Ishikawa (cell line): ENCODE data around the gene MCF2L2.

Experiments
- CEBPB ChIP-seq: IDR thresholded peaks from 2 replicates; pipeline ENCODE4 v1.6.1; 2012
- CREB1 ChIP-seq: IDR thresholded peaks from 2 replicates; pipeline ENCODE4 v1.6.1; 2012; ENCODE audit warnings: low read depth
- EGR1 ChIP-seq: IDR thresholded peaks from 2 replicates; pipeline ENCODE4 v1.6.1; 2012
- EP300 ChIP-seq: IDR thresholded peaks from 2 replicates; pipeline ENCODE4 v1.6.1; 2012; ENCODE audit warnings: borderline replicate concordance
- FOXM1 ChIP-seq: IDR thresholded peaks from 2 replicates; pipeline ENCODE4 v1.6.1; 2012; ENCODE audit warnings: low read depth, borderline replicate concordance
- NFIC ChIP-seq: IDR thresholded peaks from 2 replicates; pipeline ENCODE4 v1.6.1; 2012
- RAD21 ChIP-seq: IDR thresholded peaks from 2 replicates; pipeline ENCODE4 v1.6.1; 2012; ENCODE audit warnings: low read depth
- TAF1 ChIP-seq: IDR thresholded peaks from 2 replicates; pipeline ENCODE4 v1.6.1; 2012; ENCODE audit warnings: low read depth, mild to moderate bottlenecking
- TCF12 ChIP-seq: IDR thresholded peaks from 2 replicates; pipeline ENCODE4 v1.6.1; 2012; ENCODE audit warnings: low read depth
- TEAD4 ChIP-seq: IDR thresholded peaks from 2 replicates; pipeline ENCODE4 v1.6.1; 2012
- YY1 ChIP-seq: IDR thresholded peaks from 2 replicates; pipeline ENCODE4 v1.6.1; 2012; ENCODE audit warnings: low read depth
- ZBTB7A ChIP-seq: IDR thresholded peaks from 2 replicates; pipeline ENCODE4 v1.6.1; 2012; ENCODE audit warnings: low read depth
- TF ChIP-seq, protein P1 (sequence below): IDR thresholded peaks from 2 replicates; pipeline ENCODE4 v1.6.1; 2012; ENCODE audit warnings: low read depth, mild to moderate bottlenecking
- TF ChIP-seq, protein P2 (sequence below): IDR thresholded peaks from 2 replicates; pipeline ENCODE4 v1.6.1; 2012
- TF ChIP-seq, protein P3 (sequence below): IDR thresholded peaks from 2 replicates; pipeline ENCODE4 v1.6.1; 2012

Gene MCF2L2

DNA sequence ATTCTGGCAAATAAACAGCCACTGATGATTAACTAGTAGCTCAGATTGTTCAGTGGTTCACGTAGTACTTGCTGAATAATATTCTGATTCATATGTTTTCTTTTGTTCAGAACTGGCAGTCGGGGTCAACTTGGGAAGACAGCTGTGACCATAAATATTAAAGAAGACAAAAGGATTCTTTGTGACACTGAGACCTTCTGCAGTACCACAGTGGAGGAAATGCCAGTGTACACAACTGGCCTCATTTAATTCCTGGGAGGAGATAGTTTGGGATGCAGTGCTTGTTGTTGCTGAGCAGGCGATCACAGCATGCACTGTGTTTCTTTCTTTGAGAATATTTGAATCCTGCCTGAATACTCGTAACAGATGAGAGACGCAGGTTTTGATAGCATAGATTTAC is 26.7 kb upstream of the MCF2L2 start:
- TF ChIP-seq, protein P1, sequence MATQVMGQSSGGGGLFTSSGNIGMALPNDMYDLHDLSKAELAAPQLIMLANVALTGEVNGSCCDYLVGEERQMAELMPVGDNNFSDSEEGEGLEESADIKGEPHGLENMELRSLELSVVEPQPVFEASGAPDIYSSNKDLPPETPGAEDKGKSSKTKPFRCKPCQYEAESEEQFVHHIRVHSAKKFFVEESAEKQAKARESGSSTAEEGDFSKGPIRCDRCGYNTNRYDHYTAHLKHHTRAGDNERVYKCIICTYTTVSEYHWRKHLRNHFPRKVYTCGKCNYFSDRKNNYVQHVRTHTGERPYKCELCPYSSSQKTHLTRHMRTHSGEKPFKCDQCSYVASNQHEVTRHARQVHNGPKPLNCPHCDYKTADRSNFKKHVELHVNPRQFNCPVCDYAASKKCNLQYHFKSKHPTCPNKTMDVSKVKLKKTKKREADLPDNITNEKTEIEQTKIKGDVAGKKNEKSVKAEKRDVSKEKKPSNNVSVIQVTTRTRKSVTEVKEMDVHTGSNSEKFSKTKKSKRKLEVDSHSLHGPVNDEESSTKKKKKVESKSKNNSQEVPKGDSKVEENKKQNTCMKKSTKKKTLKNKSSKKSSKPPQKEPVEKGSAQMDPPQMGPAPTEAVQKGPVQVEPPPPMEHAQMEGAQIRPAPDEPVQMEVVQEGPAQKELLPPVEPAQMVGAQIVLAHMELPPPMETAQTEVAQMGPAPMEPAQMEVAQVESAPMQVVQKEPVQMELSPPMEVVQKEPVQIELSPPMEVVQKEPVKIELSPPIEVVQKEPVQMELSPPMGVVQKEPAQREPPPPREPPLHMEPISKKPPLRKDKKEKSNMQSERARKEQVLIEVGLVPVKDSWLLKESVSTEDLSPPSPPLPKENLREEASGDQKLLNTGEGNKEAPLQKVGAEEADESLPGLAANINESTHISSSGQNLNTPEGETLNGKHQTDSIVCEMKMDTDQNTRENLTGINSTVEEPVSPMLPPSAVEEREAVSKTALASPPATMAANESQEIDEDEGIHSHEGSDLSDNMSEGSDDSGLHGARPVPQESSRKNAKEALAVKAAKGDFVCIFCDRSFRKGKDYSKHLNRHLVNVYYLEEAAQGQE, result no peak
- no peak for TF ChIP-seq CREB1
- no peak for TF ChIP-seq ZBTB7A
- TF ChIP-seq TAF1, result no peak
- TF ChIP-seq TCF12, result no peak
- TF ChIP-seq EGR1, result no peak
- no peak for TF ChIP-seq NFIC
- TF ChIP-seq, protein P2, sequence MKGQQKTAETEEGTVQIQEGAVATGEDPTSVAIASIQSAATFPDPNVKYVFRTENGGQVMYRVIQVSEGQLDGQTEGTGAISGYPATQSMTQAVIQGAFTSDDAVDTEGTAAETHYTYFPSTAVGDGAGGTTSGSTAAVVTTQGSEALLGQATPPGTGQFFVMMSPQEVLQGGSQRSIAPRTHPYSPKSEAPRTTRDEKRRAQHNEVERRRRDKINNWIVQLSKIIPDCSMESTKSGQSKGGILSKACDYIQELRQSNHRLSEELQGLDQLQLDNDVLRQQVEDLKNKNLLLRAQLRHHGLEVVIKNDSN, result no peak
- no peak for TF ChIP-seq FOXM1
- TF ChIP-seq CEBPB, result no peak
- TF ChIP-seq RAD21, result no peak
- no peak for TF ChIP-seq YY1
- TF ChIP-seq, protein P3, sequence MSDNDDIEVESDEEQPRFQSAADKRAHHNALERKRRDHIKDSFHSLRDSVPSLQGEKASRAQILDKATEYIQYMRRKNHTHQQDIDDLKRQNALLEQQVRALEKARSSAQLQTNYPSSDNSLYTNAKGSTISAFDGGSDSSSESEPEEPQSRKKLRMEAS, result no peak
- no peak for TF ChIP-seq TEAD4
- TF ChIP-seq EP300, result no peak

GRCh38 chr3:183454064-183454463 is 25.6 kb upstream of the MCF2L2 start:
- TF ChIP-seq ZBTB7A (no peak), EP300 (no peak), TCF12 (no peak), CEBPB (no peak), NFIC (no peak), RAD21 (no peak), TEAD4 (no peak), FOXM1 (no peak), TAF1 (no peak), YY1 (no peak)
- TF ChIP-seq, protein P2, result no peak

- TF ChIP-seq, protein P2, result no peak
Measured at GRCh38 chr3:183449791-183450190, 21.4 kb upstream of the MCF2L2 start.

GRCh38 chr3:183449391-183449790 is 21.0 kb upstream of the MCF2L2 start:
- TF ChIP-seq TEAD4, result no peak
- no peak for TF ChIP-seq TCF12
- TF ChIP-seq, protein P3, result no peak
- TF ChIP-seq EP300, result no peak
- no peak for TF ChIP-seq CEBPB
- no peak for TF ChIP-seq CREB1

DNA sequence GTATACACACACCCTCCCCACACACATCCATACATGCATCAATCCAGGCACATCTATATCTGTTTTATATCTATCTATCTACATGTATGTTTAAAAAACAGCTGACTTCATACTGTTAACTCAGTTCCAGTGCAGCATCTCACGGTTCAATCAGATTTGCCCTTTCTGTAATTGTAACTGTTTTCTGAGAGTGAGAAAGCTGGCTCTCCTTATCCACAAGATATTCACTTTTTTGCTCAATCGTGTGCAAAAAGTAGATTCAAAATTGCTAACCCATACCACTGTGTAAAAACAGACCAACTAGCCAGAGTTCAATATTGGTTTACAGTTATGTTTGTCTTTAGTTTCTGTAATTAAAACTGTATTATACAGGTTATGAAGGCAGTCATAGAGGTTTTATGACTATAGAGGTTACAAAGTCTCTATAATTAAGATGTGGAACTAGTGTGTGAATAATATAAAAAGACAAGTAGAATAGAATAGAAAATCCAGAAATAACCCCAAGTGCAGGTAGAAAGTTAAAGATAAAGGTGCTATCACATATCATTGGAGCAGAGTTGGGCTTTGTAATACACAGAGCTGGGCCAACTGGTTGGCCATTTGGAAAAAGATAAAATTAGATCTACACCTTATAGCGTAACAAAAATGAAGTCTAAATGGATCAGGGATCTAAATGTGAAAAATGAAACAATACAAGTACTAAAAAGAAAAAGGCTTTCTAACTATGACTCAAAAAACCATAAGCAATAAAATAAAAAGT is 20.1 kb upstream of the MCF2L2 start:
- TF ChIP-seq ZBTB7A, result no peak
- no peak for TF ChIP-seq RAD21
- no peak for TF ChIP-seq YY1
- TF ChIP-seq, protein P2, result no peak
- TF ChIP-seq TEAD4, result no peak
- no peak for TF ChIP-seq NFIC
- TF ChIP-seq EGR1, result no peak
- no peak for TF ChIP-seq TAF1
- no peak for TF ChIP-seq CREB1
- TF ChIP-seq TCF12, result no peak
- TF ChIP-seq, protein P3, result no peak
- TF ChIP-seq CEBPB, result no peak
- no peak for TF ChIP-seq FOXM1

GRCh38 chr3:183447206-183448001 is 19.0 kb upstream of the MCF2L2 start:
- TF ChIP-seq TCF12 (no peak; the same call in 1 of the 2 replicates), YY1 (peak; percentile 91), ZBTB7A (peak; percentile 100), CEBPB (no peak), TAF1 (peak; percentile 85), FOXM1 (no peak), EGR1 (peak; percentile 54), NFIC (peak; percentile 78), TEAD4 (0 out of 2 replicates have a peak, but pooled peaks have one; percentile 4), CREB1 (no peak; the same call in 1 of the 2 replicates), RAD21 (peak; percentile 3; the same call in 1 of the 2 replicates), EP300 (no peak)
- TF ChIP-seq, protein P1, result no peak
- TF ChIP-seq, protein P3, result peak; percentile 66
- TF ChIP-seq, protein P2, result no peak; the same call in 1 of the 2 replicates
